ENCODE measurements around the gene COPS9. TPM values are rescaled to one million over a fixed set of nuclear protein-coding genes. Genes with fewer than 3 reads are reported as not detected.

Gene COPS9
- total RNA-seq, 2 experiments from 2014 or later = 46.7 to 48.5 TPM

GRCh38 chr2:240107477-240107796 lies 28.7 kb downstream of the COPS9 start:
- H3K27ac ChIP-seq (ENCODE audit: low read depth in 1 of 2, low read length in 2 of 2) = no peak overlapping the region
- no peaks in the 10 kb centered on the region for H3K4me1 Mint-ChIP-seq (ENCODE audit: low read depth)
- ChIA-PET POLR2A (no interaction called here), CTCF (no interaction called here)
- intact Hi-C loops (cut with DNase I, micrococcal nuclease) = no loop called here
- no peaks in the 10 kb centered on the region for H3K36me3 Mint-ChIP-seq (ENCODE audit: low read depth)
- ATAC-seq (ENCODE audit: poor library complexity) = no peak
- no peak overlapping the region for H3K4me3 Mint-ChIP-seq
- no peak overlapping the region for H3K27ac Mint-ChIP-seq
- H3K36me3 ChIP-seq (ENCODE audit: insufficient read depth, low read length) = no peaks in the 10 kb centered on the region
- no peaks in the 10 kb centered on the region for H3K9me3 Mint-ChIP-seq
- TF ChIP-seq, protein P1, sequence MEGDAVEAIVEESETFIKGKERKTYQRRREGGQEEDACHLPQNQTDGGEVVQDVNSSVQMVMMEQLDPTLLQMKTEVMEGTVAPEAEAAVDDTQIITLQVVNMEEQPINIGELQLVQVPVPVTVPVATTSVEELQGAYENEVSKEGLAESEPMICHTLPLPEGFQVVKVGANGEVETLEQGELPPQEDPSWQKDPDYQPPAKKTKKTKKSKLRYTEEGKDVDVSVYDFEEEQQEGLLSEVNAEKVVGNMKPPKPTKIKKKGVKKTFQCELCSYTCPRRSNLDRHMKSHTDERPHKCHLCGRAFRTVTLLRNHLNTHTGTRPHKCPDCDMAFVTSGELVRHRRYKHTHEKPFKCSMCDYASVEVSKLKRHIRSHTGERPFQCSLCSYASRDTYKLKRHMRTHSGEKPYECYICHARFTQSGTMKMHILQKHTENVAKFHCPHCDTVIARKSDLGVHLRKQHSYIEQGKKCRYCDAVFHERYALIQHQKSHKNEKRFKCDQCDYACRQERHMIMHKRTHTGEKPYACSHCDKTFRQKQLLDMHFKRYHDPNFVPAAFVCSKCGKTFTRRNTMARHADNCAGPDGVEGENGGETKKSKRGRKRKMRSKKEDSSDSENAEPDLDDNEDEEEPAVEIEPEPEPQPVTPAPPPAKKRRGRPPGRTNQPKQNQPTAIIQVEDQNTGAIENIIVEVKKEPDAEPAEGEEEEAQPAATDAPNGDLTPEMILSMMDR (IDR thresholded peaks at IDR 0.05) = no peak
- DNase-seq = peak in 1 of 14 experiments; percentile 4
- peaks cover 38% of the 10 kb centered on the region for H3K27me3 Mint-ChIP-seq
- no peak overlapping the region for H3K4me3 ChIP-seq (ENCODE audit: low read length)
- no peaks in the 10 kb centered on the region for H3K9me3 ChIP-seq (ENCODE audit: control insufficient read depth in 1 of 2, insufficient read depth in 1 of 2, low read length in 2 of 2)
- H3K4me1 ChIP-seq (ENCODE audit: insufficient read depth, low read length) = no peaks in the 10 kb centered on the region
- peaks cover 0 to 3% of the 10 kb centered on the region in 2 experiments for H3K27me3 ChIP-seq (ENCODE audit: control insufficient read depth in 1 of 2, insufficient read depth in 2 of 2, low read length in 2 of 2)

DNA sequence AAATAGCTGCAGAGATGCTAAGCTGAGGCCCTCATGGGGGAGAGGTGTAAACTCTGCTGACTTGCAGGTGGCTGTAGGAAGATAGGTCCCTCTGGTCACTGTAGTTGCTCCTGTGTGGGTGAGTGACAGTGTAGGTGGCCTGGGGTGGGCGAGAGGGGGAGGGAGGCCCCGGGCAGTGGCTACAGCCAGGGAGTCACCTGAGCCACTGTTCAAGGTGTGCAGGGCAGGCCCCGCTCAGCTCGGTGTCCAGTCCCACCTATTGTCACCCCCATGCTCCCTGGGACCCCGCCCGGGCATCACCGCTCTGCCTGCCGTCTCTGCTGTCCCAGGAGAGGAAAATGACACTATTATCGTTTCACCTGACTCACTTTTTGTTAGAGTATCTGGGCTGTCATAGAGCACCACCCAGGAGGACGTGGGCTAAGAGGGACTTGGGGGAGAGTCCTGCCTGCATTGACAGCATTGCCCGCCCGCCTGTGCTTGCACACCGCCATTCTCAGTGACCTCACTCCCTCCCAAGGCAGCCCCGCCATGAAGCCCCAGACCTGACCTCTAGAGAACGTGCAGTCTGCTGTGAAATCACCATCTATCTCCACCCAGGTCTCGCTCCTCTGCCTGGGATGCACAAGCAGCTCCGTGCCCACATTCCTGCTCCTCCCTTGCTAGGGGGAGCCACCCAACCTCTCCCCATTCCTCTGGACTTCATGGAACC lies 29.2 kb downstream of the COPS9 start:
- Mint-ChIP-seq H3K4me3 (no peak overlapping the region), H3K27me3 (peaks cover 36% of the 10 kb centered on the region), H3K9me3 (no peaks in the 10 kb centered on the region), H3K36me3 (ENCODE audit: low read depth) (no peaks in the 10 kb centered on the region), H3K27ac (no peak overlapping the region), H3K4me1 (ENCODE audit: low read depth) (no peaks in the 10 kb centered on the region)
- Histone ChIP-seq H3K27ac (ENCODE audit: low read depth in 1 of 2, low read length in 2 of 2) (no peak overlapping the region), H3K9me3 (ENCODE audit: control insufficient read depth in 1 of 2, insufficient read depth in 1 of 2, low read length in 2 of 2) (no peaks in the 10 kb centered on the region), H3K36me3 (ENCODE audit: insufficient read depth, low read length) (no peaks in the 10 kb centered on the region), H3K27me3 (ENCODE audit: control insufficient read depth in 1 of 2, insufficient read depth in 2 of 2, low read length in 2 of 2) (peaks cover 0 to 4% of the 10 kb centered on the region in 2 experiments), H3K4me1 (ENCODE audit: insufficient read depth, low read length) (no peaks in the 10 kb centered on the region), H3K4me3 (ENCODE audit: low read length) (no peak overlapping the region)
- ChIA-PET POLR2A (no interaction called here), CTCF (no interaction called here)
- intact Hi-C loops (cut with DNase I, micrococcal nuclease) = no loop called here
- TF ChIP-seq, protein P1 (IDR thresholded peaks at IDR 0.05) = no peak
- ATAC-seq (ENCODE audit: poor library complexity) (no peak), DNase-seq (no peak)

DNA sequence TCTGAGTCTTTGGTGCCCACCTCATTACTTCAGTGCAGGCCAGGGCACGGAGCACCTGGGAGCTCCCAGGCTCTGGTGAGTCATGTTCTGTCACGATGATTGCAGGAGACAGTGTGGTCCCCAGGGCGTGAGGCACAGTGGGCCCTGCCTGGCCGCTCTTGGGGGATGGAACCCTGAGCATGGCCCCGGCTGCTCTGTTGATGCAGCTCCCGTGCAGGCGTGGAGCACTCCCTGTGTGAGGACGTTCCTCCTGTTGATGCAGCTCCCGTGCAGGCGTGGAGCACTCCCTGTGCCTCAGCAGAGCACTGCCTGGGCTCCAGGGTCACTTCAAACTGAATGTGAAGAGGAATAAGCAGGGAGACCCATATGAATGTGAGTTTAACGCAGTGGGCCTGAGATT lies 30.1 kb downstream of the COPS9 start:
- no peak overlapping the region for H3K27ac Mint-ChIP-seq
- POLR2A ChIA-PET = no interaction called here
- Histone ChIP-seq H3K27me3 (ENCODE audit: control insufficient read depth in 1 of 2, insufficient read depth in 2 of 2, low read length in 2 of 2) (peaks cover 0 to 7% of the 10 kb centered on the region in 2 experiments), H3K4me1 (ENCODE audit: insufficient read depth, low read length) (no peaks in the 10 kb centered on the region), H3K27ac (ENCODE audit: low read depth in 1 of 2, low read length in 2 of 2) (no peak overlapping the region), H3K4me3 (ENCODE audit: low read length) (no peak overlapping the region), H3K36me3 (ENCODE audit: insufficient read depth, low read length) (no peaks in the 10 kb centered on the region), H3K9me3 (ENCODE audit: control insufficient read depth in 1 of 2, insufficient read depth in 1 of 2, low read length in 2 of 2) (no peaks in the 10 kb centered on the region)
- DNase-seq (no peak), ATAC-seq (ENCODE audit: poor library complexity) (no peak)
- H3K27me3 Mint-ChIP-seq = peaks cover 35% of the 10 kb centered on the region
- CTCF ChIA-PET = no interaction called here
- TF ChIP-seq, protein P1 (IDR thresholded peaks at IDR 0.05) = no peak
- intact Hi-C loops (cut with DNase I, micrococcal nuclease) = no loop called here
- no peak overlapping the region for H3K4me3 Mint-ChIP-seq
- no peaks in the 10 kb centered on the region for H3K36me3 Mint-ChIP-seq (ENCODE audit: low read depth)
- H3K4me1 Mint-ChIP-seq (ENCODE audit: low read depth) = no peaks in the 10 kb centered on the region
- H3K9me3 Mint-ChIP-seq = no peaks in the 10 kb centered on the region

Measured in CD4-positive, alpha-beta T cell (primary cell).